Muscle of back (tissue), 11 donors: ENCODE results near the gene TRIM25. TPM values are rescaled to one million over a fixed set of nuclear protein-coding genes. Genes with fewer than 3 reads are reported as not detected.

ENCODE experiments used
- DNase-seq, 3 donors: peaks; one replicate each; pipeline versions ENCODE4 v3.0.0 to v3.0.0-alpha.2; 2013
- polyA plus RNA-seq, 10 donors: library from polyadenylated mRNA; unstranded; fragments of 120-200 nt; gene quantifications; one replicate each; pipeline ENCODE4 v1.2.1, GENCODE V29; 2013; ENCODE audit not compliant: insufficient read length in 10 of 10

TRIM25 gene
- polyA plus RNA-seq, 10 donors = 9.4 to 16.3 (median 13.5) TPM

DNA sequence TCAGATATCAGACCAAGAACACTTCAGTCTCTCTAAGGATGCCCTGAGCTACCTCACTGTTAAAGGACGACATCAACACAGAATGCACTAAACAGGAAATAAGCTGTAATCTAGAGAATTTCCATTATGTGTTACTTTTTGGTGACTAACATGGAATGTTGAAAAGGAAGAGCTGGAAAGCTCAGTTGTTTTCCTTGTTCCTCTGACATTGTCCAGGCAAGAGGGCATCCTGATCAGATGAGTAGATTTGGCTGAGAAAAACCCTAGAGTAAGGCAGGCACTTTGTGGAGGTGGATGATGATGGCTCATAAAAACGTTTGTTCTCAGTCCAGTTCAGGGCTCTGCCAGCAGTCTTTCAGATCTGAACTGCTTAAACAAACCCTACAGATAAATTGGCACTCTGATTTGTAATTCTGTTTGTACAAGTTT lies 45.9 kb downstream of the TRIM25 start:
- no peak for DNase-seq

- no peak for DNase-seq
Observed at GRCh38 chr17:56866496-56866895, 47.4 kb downstream of the TRIM25 start.

DNA sequence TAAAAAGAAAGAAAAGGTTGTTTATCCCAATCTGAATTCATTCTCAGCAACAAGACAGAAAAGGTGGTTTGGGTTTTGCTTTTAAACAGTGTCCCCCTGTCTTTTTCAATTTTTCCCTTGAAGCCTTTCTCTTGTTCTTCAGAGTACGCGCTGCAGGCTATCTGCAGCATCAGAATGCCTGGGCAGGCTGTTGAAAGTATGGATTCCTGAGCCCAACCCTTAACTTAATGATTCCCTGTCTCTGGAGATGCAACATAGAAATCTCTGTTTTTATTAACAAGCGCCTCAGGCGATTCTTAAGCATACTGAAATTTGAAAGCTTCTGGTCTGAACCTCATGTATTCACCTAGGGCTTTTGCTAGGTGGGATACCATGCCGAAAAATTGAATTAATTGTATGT lies 47.8 kb downstream of the TRIM25 start:
- no peak for DNase-seq

DNA sequence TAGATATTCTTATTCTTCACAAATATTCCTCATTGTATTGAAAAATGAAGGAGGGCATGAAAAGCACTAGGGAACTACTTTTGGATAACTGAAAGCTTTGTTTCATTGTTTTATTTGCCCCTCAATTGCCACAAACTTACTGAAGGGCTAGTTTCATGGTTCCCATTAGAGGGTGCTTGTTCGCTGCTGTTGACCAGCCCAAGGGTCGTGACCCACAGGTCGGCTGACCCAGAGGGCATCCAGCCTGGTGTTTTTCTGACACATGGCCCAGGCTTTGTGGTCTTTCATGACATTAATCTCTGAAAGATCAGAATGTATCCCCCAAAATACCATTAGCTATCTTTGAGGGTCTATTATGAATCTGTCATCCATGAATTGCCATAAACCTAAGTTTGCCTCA lies 49.9 kb downstream of the TRIM25 start:
- no peak for DNase-seq

DNA sequence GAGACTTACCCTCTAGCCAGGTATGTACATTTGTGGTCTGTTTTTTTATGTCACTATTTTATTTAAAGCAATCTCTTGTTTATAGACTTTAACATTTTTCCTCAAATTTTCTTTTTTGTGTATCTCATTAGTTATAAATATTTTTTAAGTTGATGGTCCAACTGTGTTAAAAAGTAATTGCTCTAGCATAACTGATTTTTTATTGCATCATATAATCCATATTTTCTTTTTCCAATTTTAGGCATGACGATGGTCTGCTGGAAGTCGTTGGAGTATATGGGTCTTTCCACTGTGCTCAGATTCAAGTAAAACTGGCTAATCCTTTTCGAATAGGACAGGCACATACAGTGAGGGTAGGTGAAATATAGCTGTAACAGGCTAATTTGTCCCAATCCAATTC lies 52.0 kb downstream of the TRIM25 start:
- DNase-seq = no peak

DNA sequence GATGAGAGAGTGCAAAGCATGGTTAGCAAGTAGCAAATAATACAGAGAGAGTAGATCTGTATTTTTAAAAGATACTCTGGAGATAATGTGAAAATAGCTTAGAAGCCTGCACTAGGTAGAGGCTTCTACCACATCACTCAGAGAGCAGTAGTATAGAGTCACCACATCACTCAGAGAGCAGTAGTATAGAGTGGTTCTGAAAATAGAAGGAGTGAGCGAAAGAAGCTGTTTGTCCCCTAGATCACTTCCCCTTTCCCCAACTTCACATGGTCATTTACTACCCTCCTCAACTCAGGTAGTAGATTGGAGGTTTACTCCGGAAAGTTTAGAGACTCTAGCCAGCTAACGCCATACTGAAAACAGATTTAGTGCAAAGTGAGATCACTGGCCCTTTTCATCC lies 62.8 kb downstream of the TRIM25 start:
- no peak for DNase-seq

- no peak for DNase-seq
Observed at GRCh38 chr17:56850591-56850990, 63.3 kb downstream of the TRIM25 start.

GRCh38 chr17:56849131-56849530 lies 64.7 kb downstream of the TRIM25 start:
- no peak for DNase-seq

- DNase-seq = no peak
Observed at GRCh38 chr17:56847106-56847505, 66.7 kb downstream of the TRIM25 start.

DNA sequence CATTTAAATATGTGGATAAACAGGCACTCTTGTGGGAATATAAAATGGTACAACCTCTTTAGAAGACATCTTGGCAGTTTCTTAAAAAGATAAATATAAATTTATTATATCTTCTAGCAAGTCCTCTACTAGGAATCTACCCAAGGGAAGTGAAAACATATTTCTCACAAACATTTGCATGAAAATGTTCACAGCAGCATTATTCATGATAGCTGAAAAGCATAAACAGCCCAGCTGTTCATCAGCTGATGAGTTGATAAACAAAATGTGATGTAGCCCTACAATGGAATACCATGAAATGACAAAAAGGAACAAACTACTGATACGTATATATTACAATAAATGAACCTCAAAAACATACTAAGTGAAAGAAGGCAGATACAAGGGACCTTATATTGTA lies 67.9 kb downstream of the TRIM25 start:
- no peak for DNase-seq

- DNase-seq = no peak
Observed at GRCh38 chr17:56842577-56842976, 71.3 kb downstream of the TRIM25 start.

- DNase-seq = no peak
Observed at GRCh38 chr17:56838687-56839086, 75.2 kb downstream of the TRIM25 start.

Other genes starting within 250 kb of the TRIM25 start
- gene C17orf67, start 80.1 kb downstream of the TRIM25 start, polyA plus RNA-seq = 1 to 10 TPM; 1.1 to 2.7 (median 2.0) TPM
- gene DGKE, start 79.9 kb downstream of the TRIM25 start, polyA plus RNA-seq = 1 to 10 TPM; 3.0 to 9.0 (median 4.3) TPM
- 10 to 100 TPM; 13.9 to 20.6 (median 17.6) TPM for gene COIL, start 47.0 kb upstream of the TRIM25 start, polyA plus RNA-seq
- gene SCPEP1, start 64.1 kb upstream of the TRIM25 start, polyA plus RNA-seq = 10 to 100 TPM; 11.1 to 20.9 (median 16.6) TPM
- 10 to 100 TPM; 39.6 to 83.3 (median 63.5) TPM for gene AKAP1, start 171.2 kb upstream of the TRIM25 start, polyA plus RNA-seq